Astrocyte (in vitro differentiated cells and primary cell): ENCODE results near the gene DLL4. TPM values are rescaled to one million over a fixed set of nuclear protein-coding genes. Genes with fewer than 3 reads are reported as not detected.

Source experiments
- DNase-seq: peaks from one replicate; pipeline ENCODE4 v3.0.0-alpha.2; 2010; ENCODE audit warnings: low read depth
- FAIRE-seq: peaks from 2 replicates; lab custom pipeline; 2011; peaks lifted over from hg19 to GRCh38; lab: Jason Lieb, UNC
- H2AFZ ChIP-seq: 2 replicates; pipeline ENCODE4 v1.6.0; 2012; ENCODE audit warnings: low read depth, low read length, inconsistent platforms
- H3K27ac ChIP-seq: 2 replicates; pipeline ENCODE4 v1.5.1; 2011; ENCODE audit warnings: low read depth, low read length, inconsistent platforms
- H3K27me3 ChIP-seq: 2 replicates; pipeline ENCODE4 v1.6.0; 2011; ENCODE audit warnings: low read length, inconsistent platforms; ENCODE audit not compliant: insufficient read depth
- H3K36me3 ChIP-seq: 2 replicates; pipeline ENCODE4 v1.5.1; 2011; ENCODE audit warnings: low read length, inconsistent platforms; ENCODE audit not compliant: insufficient read depth
- H3K4me1 ChIP-seq: 2 replicates; pipeline ENCODE4 v1.5.1; 2011; ENCODE audit warnings: low read length, inconsistent platforms; ENCODE audit not compliant: insufficient read depth
- H3K4me2 ChIP-seq: 2 replicates; pipeline ENCODE4 v1.6.0; 2012; ENCODE audit warnings: low read length, inconsistent platforms
- H3K4me3 ChIP-seq: 2 replicates; pipeline ENCODE4 v1.5.1; 2011; ENCODE audit warnings: low read depth, mild to moderate bottlenecking, low read length, inconsistent platforms; ENCODE audit not compliant: insufficient read depth
- H3K79me2 ChIP-seq: 2 replicates; pipeline ENCODE4 v1.6.0; 2012; ENCODE audit warnings: mild to moderate bottlenecking, low read length, inconsistent platforms; ENCODE audit not compliant: insufficient read depth
- H3K9ac ChIP-seq: 2 replicates; pipeline ENCODE4 v1.6.0; 2012; ENCODE audit warnings: mild to moderate bottlenecking, low read length, inconsistent platforms
- H3K9me3 ChIP-seq: 2 replicates; pipeline ENCODE4 v1.5.1; 2012; ENCODE audit warnings: low read depth, mild to moderate bottlenecking, low read length, inconsistent platforms; ENCODE audit not compliant: insufficient read depth
- H4K20me1 ChIP-seq: 2 replicates; pipeline ENCODE4 v1.6.0; 2012; ENCODE audit warnings: low read length, inconsistent platforms; ENCODE audit not compliant: insufficient read depth
- H3K27ac Mint-ChIP-seq: one replicate; pipeline ENCODE4 v1.8.0; 2021; ENCODE audit warnings: mild to moderate bottlenecking, mixed read lengths; ENCODE audit not compliant: unreplicated experiment
- H3K27me3 Mint-ChIP-seq: one replicate; pipeline ENCODE4 v1.8.0; 2021; ENCODE audit warnings: low read depth, mixed read lengths; ENCODE audit not compliant: unreplicated experiment
- H3K36me3 Mint-ChIP-seq: one replicate; pipeline ENCODE4 v1.8.0; 2021; ENCODE audit warnings: low read depth, mixed read lengths; ENCODE audit not compliant: unreplicated experiment
- H3K4me1 Mint-ChIP-seq: one replicate; pipeline ENCODE4 v1.8.0; 2021; ENCODE audit warnings: low read depth, mixed read lengths; ENCODE audit not compliant: unreplicated experiment
- H3K4me3 Mint-ChIP-seq: one replicate; pipeline ENCODE4 v1.8.0; 2021; ENCODE audit warnings: mild to moderate bottlenecking, moderate library complexity, mixed read lengths; ENCODE audit not compliant: unreplicated experiment
- H3K9me3 Mint-ChIP-seq: one replicate; pipeline ENCODE4 v1.8.0; 2021; ENCODE audit warnings: mild to moderate bottlenecking, mixed read lengths; ENCODE audit not compliant: unreplicated experiment
- CTCF ChIP-seq: IDR thresholded peaks from 2 replicates; pipeline ENCODE4 v1.5.1; 2011; ENCODE audit warnings: low read depth, mild to moderate bottlenecking, inconsistent platforms, low read length, moderate library complexity; ENCODE audit not compliant: insufficient read depth
- EZH2 ChIP-seq: IDR thresholded peaks from 2 replicates; pipeline ENCODE4 v1.6.1; 2012; ENCODE audit warnings: mild to moderate bottlenecking, low read length, inconsistent platforms; ENCODE audit not compliant: insufficient read depth
- total RNA-seq: library from RNA; stranded (reverse); gene quantifications from 2 replicates; pipeline ENCODE4 v1.2.1, GENCODE V29; 2021

The DLL4 gene
- total RNA-seq, 1 donor from 2014 or later = 0.09 TPM

GRCh38 chr15:40911693-40912092 lies 17.4 kb upstream of the DLL4 start:
- Histone ChIP-seq H3K79me2 (no peaks in the 10 kb centered on the region), H3K36me3 (no peaks in the 10 kb centered on the region), H4K20me1 (no peaks in the 10 kb centered on the region), H3K4me1 (peaks cover 8% of the 10 kb centered on the region), H2AFZ (no peak overlapping the region), H3K27me3 (no peaks in the 10 kb centered on the region), H3K4me3 (no peak overlapping the region), H3K27ac (no peak overlapping the region), H3K9me3 (no peaks in the 10 kb centered on the region), H3K4me2 (no peak overlapping the region), H3K9ac (no peak overlapping the region)
- Mint-ChIP-seq H3K9me3 (no peaks in the 10 kb centered on the region), H3K36me3 (peaks cover 8% of the 10 kb centered on the region), H3K27me3 (peaks cover 15% of the 10 kb centered on the region), H3K27ac (no peak overlapping the region), H3K4me1 (no peaks in the 10 kb centered on the region), H3K4me3 (no peak overlapping the region)
- DNase-seq (no peak), FAIRE-seq (no peak)
- TF ChIP-seq CTCF (no peak), EZH2 (no peak)

GRCh38 chr15:40912478-40912877 lies 16.7 kb upstream of the DLL4 start:
- Histone ChIP-seq H2AFZ (no peak overlapping the region), H3K9ac (no peak overlapping the region), H3K27me3 (no peaks in the 10 kb centered on the region), H3K4me1 (peaks cover under 1% of the 10 kb centered on the region), H3K4me3 (no peak overlapping the region), H3K36me3 (no peaks in the 10 kb centered on the region), H3K4me2 (no peak overlapping the region), H3K27ac (no peak overlapping the region), H3K79me2 (no peaks in the 10 kb centered on the region), H3K9me3 (no peaks in the 10 kb centered on the region), H4K20me1 (no peaks in the 10 kb centered on the region)
- TF ChIP-seq EZH2 (no peak), CTCF (no peak)
- no peak overlapping the region for H3K27ac Mint-ChIP-seq
- H3K9me3 Mint-ChIP-seq = no peaks in the 10 kb centered on the region
- DNase-seq (no peak), FAIRE-seq (no peak)
- H3K36me3 Mint-ChIP-seq = peaks cover 8% of the 10 kb centered on the region
- peaks cover 22% of the 10 kb centered on the region for H3K27me3 Mint-ChIP-seq
- H3K4me1 Mint-ChIP-seq = no peaks in the 10 kb centered on the region
- no peak overlapping the region for H3K4me3 Mint-ChIP-seq

DNA sequence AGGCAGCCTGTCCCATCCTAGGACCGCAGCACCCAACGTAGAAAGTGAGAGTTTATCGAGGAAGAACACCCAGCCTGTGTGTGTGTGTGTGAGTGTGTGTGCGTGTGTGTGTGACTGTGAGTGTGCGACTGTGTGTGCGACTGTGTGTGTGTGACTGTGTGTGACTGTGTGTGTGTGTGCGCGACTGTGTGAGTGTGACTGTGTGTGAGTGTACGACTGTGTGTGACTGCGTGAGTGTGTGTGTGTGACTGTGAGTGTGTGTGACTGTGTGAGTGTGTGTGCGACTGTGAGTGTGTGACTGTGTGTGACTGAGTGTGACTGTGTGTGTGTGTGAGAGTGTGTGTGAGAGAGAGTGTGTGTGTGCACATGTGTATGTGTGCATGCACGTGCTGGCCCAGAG lies 15.1 kb upstream of the DLL4 start:
- H3K36me3 Mint-ChIP-seq = peaks cover 7% of the 10 kb centered on the region
- DNase-seq (no peak), FAIRE-seq (peak; percentile 47)
- H3K9me3 Mint-ChIP-seq = no peaks in the 10 kb centered on the region
- no peak for TF ChIP-seq CTCF
- H3K9ac ChIP-seq = no peak overlapping the region
- H3K79me2 ChIP-seq = no peaks in the 10 kb centered on the region
- peaks cover 3% of the 10 kb centered on the region for H3K4me1 Mint-ChIP-seq
- H2AFZ ChIP-seq = no peak overlapping the region
- no peak overlapping the region for H3K4me3 ChIP-seq
- H4K20me1 ChIP-seq = no peaks in the 10 kb centered on the region
- no peak overlapping the region for H3K4me2 ChIP-seq
- no peaks in the 10 kb centered on the region for H3K27me3 ChIP-seq
- peaks cover 10% of the 10 kb centered on the region for H3K4me1 ChIP-seq
- H3K27me3 Mint-ChIP-seq = peaks cover 31% of the 10 kb centered on the region
- H3K36me3 ChIP-seq = no peaks in the 10 kb centered on the region
- no peaks in the 10 kb centered on the region for H3K9me3 ChIP-seq
- H3K4me3 Mint-ChIP-seq = no peak overlapping the region
- no peak overlapping the region for H3K27ac Mint-ChIP-seq
- H3K27ac ChIP-seq = no peak overlapping the region
